HepG2 (cell line): ENCODE measurements around the gene TJP1. TPM values are rescaled to one million over a fixed set of nuclear protein-coding genes. Genes with fewer than 3 reads are reported as not detected.

Experiments
- ATAC-seq: fragments of 200-7000 bp; cut with Tn5 transposase; 3 replicates; pipeline ENCODE4 v1.9.1; 2020; ENCODE audit warnings: mild to moderate bottlenecking, moderate library complexity
- BruUV-seq: library from RNA; stranded (reverse); fragments of 400-500 nt; replicated peaks from 2 replicates; lab custom pipeline; 2021; lab: Mats Ljungman, UMichigan
- CTCF ChIA-PET: fragments of 300-600 bp; formaldehyde crosslinking; extraction: SDS; loops from one replicate; lab custom pipeline; 2021; ENCODE audit warnings: low total read pairs, inconsistent platforms, low intra/inter-chr PET ratio; lab: Yijun Ruan, JAX
- POLR2A ChIA-PET: fragments of 350-600 bp; sonication (Branson Sonifier 250); formaldehyde crosslinking; loops from one replicate; lab custom pipeline; 2020; ENCODE audit warnings: antibody characterized with exemption, inconsistent platforms; lab: Yijun Ruan, JAX
- DNase-seq: peaks from one replicate; pipeline ENCODE4 v3.0.0-alpha.2; 2015; ENCODE audit warnings: low spot score
- FAIRE-seq: peaks from 3 replicates; lab custom pipeline; 2011; peaks lifted over from hg19 to GRCh38; lab: Jason Lieb, UNC
- H2AFZ ChIP-seq: one replicate; pipeline ENCODE4 v1.6.1; 2011; ENCODE audit warnings: low read length, inconsistent platforms
- H3K27ac ChIP-seq: fragments of 300-600 bp; 3 replicates; pipeline ENCODE4 v1.8.0; 2011; ENCODE audit warnings: mixed run types, mild to moderate bottlenecking, mixed read lengths, low read length, inconsistent platforms; ENCODE audit not compliant: insufficient read depth; ENCODE audit errors: extremely low read length
- H3K27me3 ChIP-seq, 2 experiments: fragments of 200-600 bp in 1 of 2; 2 replicates in 1 of 2; 3 replicates in 1 of 2; pipeline versions ENCODE4 v1.6.0 to v1.8.0; 2011; ENCODE audit warnings: low read length in 2 of 2, mild to moderate bottlenecking in 2 of 2, moderate library complexity in 2 of 2, inconsistent platforms in 1 of 2; ENCODE audit not compliant: insufficient read depth in 2 of 2, control insufficient read depth in 1 of 2
- H3K36me3 ChIP-seq, 2 experiments: fragments of 200-600 bp in 1 of 2; replicated peaks in 1 of 2; 2 replicates in 1 of 2; 3 replicates in 1 of 2; pipeline versions ENCODE4 v1.5.1 to v1.8.0; 2011; ENCODE audit warnings: low read length in 2 of 2, inconsistent platforms in 1 of 2; ENCODE audit not compliant: insufficient read depth in 2 of 2, control insufficient read depth in 1 of 2
- H3K4me1 ChIP-seq: 2 replicates; pipeline ENCODE4 v1.5.1; 2012; ENCODE audit warnings: low read length, inconsistent platforms; ENCODE audit not compliant: insufficient read depth
- H3K4me2 ChIP-seq: 2 replicates; pipeline ENCODE4 v1.6.0; 2011; ENCODE audit warnings: low read depth, low read length, inconsistent platforms
- H3K4me3 ChIP-seq, 3 experiments: fragments of 200-600 bp in 1 of 3; sonication (generic), shearing (Covaris generic) in 1 of 3; replicated peaks in 1 of 3; 2 replicates each; pipeline ENCODE4 v1.5.1; 2011 to 2016; ENCODE audit warnings: low read length in 3 of 3, inconsistent platforms in 2 of 3, low read depth in 2 of 3, mild to moderate bottlenecking in 2 of 3, control low read depth in 1 of 3, mixed read lengths in 1 of 3; ENCODE audit not compliant: insufficient read depth in 1 of 3
- H3K79me2 ChIP-seq: one replicate; pipeline ENCODE4 v1.6.1; 2011; ENCODE audit warnings: low read length, inconsistent platforms; ENCODE audit not compliant: insufficient read depth
- H3K9ac ChIP-seq: 2 replicates; pipeline ENCODE4 v1.6.0; 2011; ENCODE audit warnings: mild to moderate bottlenecking, low read depth, low read length, inconsistent platforms; ENCODE audit not compliant: insufficient read depth
- H3K9me3 ChIP-seq: 2 replicates; pipeline ENCODE4 v1.5.1; 2012; ENCODE audit warnings: mild to moderate bottlenecking, low read length
- H4K20me1 ChIP-seq: 2 replicates; pipeline ENCODE4 v1.6.0; 2011; ENCODE audit warnings: inconsistent platforms, mild to moderate bottlenecking, low read length, moderate library complexity; ENCODE audit not compliant: insufficient read depth
- ARID2 ChIP-seq: sonication (generic); formaldehyde crosslinking; IDR thresholded peaks from 2 replicates; pipeline ENCODE4 v1.8.1; 2022; ENCODE audit warnings: mild to moderate bottlenecking, missing genetic modification reagents, borderline replicate concordance
- CTCF ChIP-seq: sonication (generic); formaldehyde crosslinking; IDR thresholded peaks from 2 replicates; pipeline ENCODE4 v1.5.0; 2020; ENCODE audit warnings: mild to moderate bottlenecking, missing genetic modification reagents, moderate library complexity
- DMAP1 ChIP-seq: IDR thresholded peaks from 2 replicates; pipeline ENCODE4 v1.6.1; 2016
- KLF16 ChIP-seq, 2 experiments: sonication (generic) in 1 of 2; formaldehyde crosslinking in 1 of 2; IDR thresholded peaks; 2 replicates each; pipeline versions ENCODE4 v1.6.1 to v1.8.0; 2016 to 2023; ENCODE audit warnings: missing genetic modification reagents in 2 of 2, missing compliant biosample characterization in 1 of 2
- NPAS2 ChIP-seq: sonication (generic); formaldehyde crosslinking; IDR thresholded peaks from 2 replicates; pipeline ENCODE4 v1.8.0; 2022; ENCODE audit warnings: mild to moderate bottlenecking, missing genetic modification reagents, borderline replicate concordance
- POLR2AphosphoS5 ChIP-seq: IDR thresholded peaks from 2 replicates; pipeline ENCODE4 v1.6.1; 2012; ENCODE audit warnings: low read depth, low read length
- STAG1 ChIP-seq: sonication (generic); formaldehyde crosslinking; IDR thresholded peaks from 2 replicates; pipeline ENCODE4 v1.4.0; 2020; ENCODE audit warnings: missing genetic modification reagents
- TP53 ChIP-seq: sonication (generic); formaldehyde crosslinking; conservative IDR thresholded peaks from 2 replicates; pipeline ENCODE4 v1.4.0; 2020; ENCODE audit warnings: missing genetic modification reagents
- ZNF264 ChIP-seq: sonication (generic); formaldehyde crosslinking; IDR thresholded peaks from 2 replicates; pipeline ENCODE4 v1.4.0; 2020; ENCODE audit warnings: missing genetic modification reagents
- ZNF430 ChIP-seq: sonication (generic); formaldehyde crosslinking; IDR thresholded peaks from 2 replicates; pipeline ENCODE4 v1.9.0; 2021; ENCODE audit warnings: mild to moderate bottlenecking, missing genetic modification reagents
- WGBS: methylation state at CpG from one replicate; pipeline ENCODE4 v1.1.6; 2017; ENCODE audit warnings: low lambda C conversion rate; 5-methylcytosine and 5-hydroxymethylcytosine counted together
- in situ Hi-C: cut with HindIII; loops from 2 replicates; pipeline ENCODE4 v1.10.0; 2017; ENCODE audit warnings: low pct_unique_long_range_greater_than_20kb; ENCODE audit not compliant: extremely low pct_ligation_motif_present
- intact Hi-C: fragments of 100-400 bp; cut with micrococcal nuclease; formaldehyde crosslinking; loops from one replicate; pipeline ENCODE4 v1.10.0; 2022; ENCODE audit not compliant: unreplicated experiment
- polyA plus RNA-seq, 8 experiments: library from polyadenylated mRNA; depleted of rRNA in 3 of 8; stranded (reverse) in 7 of 8; unstranded in 1 of 8; fragments of >200 nt; fragmentation: Illumina TruSeq in 4 of 8; extraction: Trizol in 4 of 8; gene quantifications; 2 replicates each; pipeline versions ENCODE4 v1.2.1 to v1.2.3, GENCODE V29; 2011 to 2016; ENCODE audit warnings: low read depth in 4 of 8, missing spikeins in 1 of 8, mixed read lengths in 1 of 8; ENCODE audit not compliant: insufficient read depth in 1 of 8
- total RNA-seq, 5 experiments: library from RNA; depleted of rRNA; stranded (reverse); fragments of >200 nt; fragmentation: Illumina TruSeq; extraction: Trizol; gene quantifications; 2 replicates each; pipeline ENCODE4 v1.2.3, GENCODE V29; 2016; ENCODE audit warnings: low read depth in 1 of 5
- TF ChIP-seq, protein P1 (sequence below): IDR thresholded peaks from 2 replicates; pipeline ENCODE4 v1.6.1; 2016

The TJP1 gene
- total and polyA plus RNA-seq, 2 of the 13 experiments (the other 11 are each of a cell fraction or from before 2014, with no cell fraction given): 25.9 to 27.1 TPM

- intact Hi-C loops (no loop called here), in situ Hi-C loops (no loop called here)
- Histone ChIP-seq H3K36me3 (peaks cover 5 to 20% of the 10 kb centered on the region in 2 experiments), H3K27ac (no peak overlapping the region), H3K27me3 (no peaks in the 10 kb centered on the region), H3K4me2 (no peak overlapping the region), H3K4me1 (peaks cover 15% of the 10 kb centered on the region), H3K4me3 (no peak overlapping the region), H3K9ac (no peak overlapping the region), H3K79me2 (no peaks in the 10 kb centered on the region), H3K9me3 (no peaks in the 10 kb centered on the region), H4K20me1 (no peaks in the 10 kb centered on the region), H2AFZ (no peak overlapping the region)
- no TSS peak for BruUV-seq
- FAIRE-seq (no peak), DNase-seq (peak; percentile 8), ATAC-seq (peak; percentile 56)
- TF ChIP-seq POLR2AphosphoS5 (no peak), DMAP1 (no peak), CTCF (CRISPR knock-in tag) (peak; percentile 40), ARID2 (CRISPR knock-in tag) (no peak), NPAS2 (CRISPR knock-in tag) (no peak), ZNF430 (CRISPR knock-in tag) (no peak), KLF16 (CRISPR knock-in tag; IDR thresholded peaks at IDR 0.05) (no peak), STAG1 (CRISPR knock-in tag) (peak; percentile 52), TP53 (CRISPR knock-in tag) (no peak), ZNF264 (no peak)
- TF ChIP-seq, protein P1, sequence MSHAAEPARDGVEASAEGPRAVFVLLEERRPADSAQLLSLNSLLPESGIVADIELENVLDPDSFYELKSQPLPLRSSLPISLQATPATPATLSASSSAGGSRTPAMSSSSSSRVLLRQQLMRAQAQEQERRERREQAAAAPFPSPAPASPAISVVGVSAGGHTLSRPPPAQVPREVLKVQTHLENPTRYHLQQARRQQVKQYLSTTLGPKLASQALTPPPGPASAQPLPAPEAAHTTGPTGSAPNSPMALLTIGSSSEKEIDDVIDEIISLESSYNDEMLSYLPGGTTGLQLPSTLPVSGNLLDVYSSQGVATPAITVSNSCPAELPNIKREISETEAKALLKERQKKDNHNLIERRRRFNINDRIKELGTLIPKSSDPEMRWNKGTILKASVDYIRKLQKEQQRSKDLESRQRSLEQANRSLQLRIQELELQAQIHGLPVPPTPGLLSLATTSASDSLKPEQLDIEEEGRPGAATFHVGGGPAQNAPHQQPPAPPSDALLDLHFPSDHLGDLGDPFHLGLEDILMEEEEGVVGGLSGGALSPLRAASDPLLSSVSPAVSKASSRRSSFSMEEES: no peak
- ChIA-PET POLR2A (no interaction called here), CTCF (interaction anchor here (1.2 kb wide), 1 partner anchor 72 kb away, joined by 4 read pairs; no protein-coding TSS in a partner anchor)
- 97% methylated on average over 1 of the region's 1 CpG for WGBS
Observed at GRCh38 chr15:29740692-29741311, 81.5 kb downstream of the TJP1 start.
